HepG2 (cell line): ENCODE measurements around the gene SLIT1. TPM values are rescaled to one million over a fixed set of nuclear protein-coding genes. Genes with fewer than 3 reads are reported as not detected.

ENCODE experiments used
- ATAC-seq: fragments of 200-7000 bp; cut with Tn5 transposase; 3 replicates; pipeline ENCODE4 v1.9.1; 2020; ENCODE audit warnings: mild to moderate bottlenecking, moderate library complexity
- BruUV-seq: library from RNA; stranded (reverse); fragments of 400-500 nt; replicated peaks from 2 replicates; lab custom pipeline; 2021; lab: Mats Ljungman, UMichigan
- CTCF ChIA-PET: fragments of 300-600 bp; formaldehyde crosslinking; extraction: SDS; loops from one replicate; lab custom pipeline; 2021; ENCODE audit warnings: low total read pairs, inconsistent platforms, low intra/inter-chr PET ratio; lab: Yijun Ruan, JAX
- POLR2A ChIA-PET: fragments of 350-600 bp; sonication (Branson Sonifier 250); formaldehyde crosslinking; loops from one replicate; lab custom pipeline; 2020; ENCODE audit warnings: antibody characterized with exemption, inconsistent platforms; lab: Yijun Ruan, JAX
- DNase-seq: peaks from one replicate; pipeline ENCODE4 v3.0.0-alpha.2; 2015; ENCODE audit warnings: low spot score
- FAIRE-seq: peaks from 3 replicates; lab custom pipeline; 2011; peaks lifted over from hg19 to GRCh38; lab: Jason Lieb, UNC
- H2AFZ ChIP-seq: one replicate; pipeline ENCODE4 v1.6.1; 2011; ENCODE audit warnings: low read length, inconsistent platforms
- H3K27ac ChIP-seq: fragments of 300-600 bp; 3 replicates; pipeline ENCODE4 v1.8.0; 2011; ENCODE audit warnings: mixed run types, mild to moderate bottlenecking, mixed read lengths, low read length, inconsistent platforms; ENCODE audit not compliant: insufficient read depth; ENCODE audit errors: extremely low read length
- H3K27me3 ChIP-seq, 2 experiments: fragments of 200-600 bp in 1 of 2; 2 replicates in 1 of 2; 3 replicates in 1 of 2; pipeline versions ENCODE4 v1.6.0 to v1.8.0; 2011; ENCODE audit warnings: low read length in 2 of 2, mild to moderate bottlenecking in 2 of 2, moderate library complexity in 2 of 2, inconsistent platforms in 1 of 2; ENCODE audit not compliant: insufficient read depth in 2 of 2, control insufficient read depth in 1 of 2
- H3K36me3 ChIP-seq, 2 experiments: fragments of 200-600 bp in 1 of 2; replicated peaks in 1 of 2; 2 replicates in 1 of 2; 3 replicates in 1 of 2; pipeline versions ENCODE4 v1.5.1 to v1.8.0; 2011; ENCODE audit warnings: low read length in 2 of 2, inconsistent platforms in 1 of 2; ENCODE audit not compliant: insufficient read depth in 2 of 2, control insufficient read depth in 1 of 2
- H3K4me1 ChIP-seq: 2 replicates; pipeline ENCODE4 v1.5.1; 2012; ENCODE audit warnings: low read length, inconsistent platforms; ENCODE audit not compliant: insufficient read depth
- H3K4me2 ChIP-seq: 2 replicates; pipeline ENCODE4 v1.6.0; 2011; ENCODE audit warnings: low read depth, low read length, inconsistent platforms
- H3K4me3 ChIP-seq, 3 experiments: fragments of 200-600 bp in 1 of 3; sonication (generic), shearing (Covaris generic) in 1 of 3; replicated peaks in 1 of 3; 2 replicates each; pipeline ENCODE4 v1.5.1; 2011 to 2016; ENCODE audit warnings: low read length in 3 of 3, inconsistent platforms in 2 of 3, low read depth in 2 of 3, mild to moderate bottlenecking in 2 of 3, control low read depth in 1 of 3, mixed read lengths in 1 of 3; ENCODE audit not compliant: insufficient read depth in 1 of 3
- H3K79me2 ChIP-seq: one replicate; pipeline ENCODE4 v1.6.1; 2011; ENCODE audit warnings: low read length, inconsistent platforms; ENCODE audit not compliant: insufficient read depth
- H3K9ac ChIP-seq: 2 replicates; pipeline ENCODE4 v1.6.0; 2011; ENCODE audit warnings: mild to moderate bottlenecking, low read depth, low read length, inconsistent platforms; ENCODE audit not compliant: insufficient read depth
- H3K9me3 ChIP-seq: 2 replicates; pipeline ENCODE4 v1.5.1; 2012; ENCODE audit warnings: mild to moderate bottlenecking, low read length
- H4K20me1 ChIP-seq: 2 replicates; pipeline ENCODE4 v1.6.0; 2011; ENCODE audit warnings: inconsistent platforms, mild to moderate bottlenecking, low read length, moderate library complexity; ENCODE audit not compliant: insufficient read depth
- GPN1 ChIP-seq: sonication (generic); formaldehyde crosslinking; IDR thresholded peaks from 2 replicates; pipeline ENCODE4 v1.5.1; 2020; ENCODE audit warnings: missing genetic modification reagents, borderline replicate concordance
- HNRNPH1 ChIP-seq: fragments of 200-400 bp; formaldehyde crosslinking; optimal IDR thresholded peaks from 2 replicates; pipeline ENCODE3; 2017; ENCODE audit warnings: mild to moderate bottlenecking, low read depth, low read length
- HOXA9 ChIP-seq: sonication (generic); formaldehyde crosslinking; IDR thresholded peaks from 2 replicates; pipeline ENCODE4 v1.8.1; 2022; ENCODE audit warnings: missing genetic modification reagents, mild to moderate bottlenecking, moderate library complexity, borderline replicate concordance
- ISX ChIP-seq: sonication (generic); formaldehyde crosslinking; conservative IDR thresholded peaks from 2 replicates; pipeline ENCODE4 v1.5.0; 2020; ENCODE audit warnings: missing genetic modification reagents
- KDM2A ChIP-seq: sonication (generic); formaldehyde crosslinking; IDR thresholded peaks from 2 replicates; pipeline ENCODE4 v1.4.0; 2020; ENCODE audit warnings: low read depth, missing genetic modification reagents, borderline replicate concordance
- KLF6 ChIP-seq: IDR thresholded peaks from 2 replicates; pipeline ENCODE4 v1.8.0; 2016; ENCODE audit warnings: missing biosample characterization, missing genetic modification reagents
- MXI1 ChIP-seq: IDR thresholded peaks from 3 replicates; pipeline ENCODE4 v1.6.1; 2012; ENCODE audit warnings: low read depth, low read length, inconsistent platforms, borderline replicate concordance
- NFE2L2 ChIP-seq: fragments of 150-350 bp; IDR thresholded peaks from 2 replicates; pipeline ENCODE4 v1.6.1; 2014; ENCODE audit warnings: low read length
- RBM22 ChIP-seq: fragments of 200-400 bp; formaldehyde crosslinking; optimal IDR thresholded peaks from 2 replicates; pipeline ENCODE3; 2017; ENCODE audit warnings: mild to moderate bottlenecking, low read length, moderate library complexity
- SIN3A ChIP-seq: IDR thresholded peaks from 2 replicates; pipeline ENCODE4 v1.6.1; 2011; ENCODE audit warnings: low read depth, mild to moderate bottlenecking, control low read depth, low read length, borderline replicate concordance
- STAG1 ChIP-seq: sonication (generic); formaldehyde crosslinking; IDR thresholded peaks from 2 replicates; pipeline ENCODE4 v1.4.0; 2020; ENCODE audit warnings: missing genetic modification reagents
- ZFAT ChIP-seq: sonication (generic); formaldehyde crosslinking; conservative IDR thresholded peaks from 2 replicates; pipeline ENCODE4 v1.8.1; 2023; ENCODE audit warnings: missing genetic modification reagents, inconsistent platforms
- ZNF33B ChIP-seq: sonication (generic); formaldehyde crosslinking; IDR thresholded peaks from 2 replicates; pipeline ENCODE4 v1.5.1; 2020; ENCODE audit warnings: mild to moderate bottlenecking, missing genetic modification reagents
- ZNF709 ChIP-seq: sonication (generic); formaldehyde crosslinking; IDR thresholded peaks from 2 replicates; pipeline ENCODE4 v1.5.0; 2020; ENCODE audit warnings: mild to moderate bottlenecking, missing genetic modification reagents
- ZNF761 ChIP-seq: sonication (generic); formaldehyde crosslinking; conservative IDR thresholded peaks from 2 replicates; pipeline ENCODE4 v1.4.0; 2020; ENCODE audit warnings: mild to moderate bottlenecking, missing genetic modification reagents
- ZNF773 ChIP-seq: sonication (generic); formaldehyde crosslinking; IDR thresholded peaks from 2 replicates; pipeline ENCODE4 v1.4.0; 2020; ENCODE audit warnings: missing genetic modification reagents, borderline replicate concordance
- WGBS: methylation state at CpG from one replicate; pipeline ENCODE4 v1.1.6; 2017; ENCODE audit warnings: low lambda C conversion rate; 5-methylcytosine and 5-hydroxymethylcytosine counted together
- in situ Hi-C: cut with HindIII; loops from 2 replicates; pipeline ENCODE4 v1.10.0; 2017; ENCODE audit warnings: low pct_unique_long_range_greater_than_20kb; ENCODE audit not compliant: extremely low pct_ligation_motif_present
- intact Hi-C: fragments of 100-400 bp; cut with micrococcal nuclease; formaldehyde crosslinking; loops from one replicate; pipeline ENCODE4 v1.10.0; 2022; ENCODE audit not compliant: unreplicated experiment
- polyA plus RNA-seq, 8 experiments: library from polyadenylated mRNA; depleted of rRNA in 3 of 8; stranded (reverse) in 7 of 8; unstranded in 1 of 8; fragments of >200 nt; fragmentation: Illumina TruSeq in 4 of 8; extraction: Trizol in 4 of 8; gene quantifications; 2 replicates each; pipeline versions ENCODE4 v1.2.1 to v1.2.3, GENCODE V29; 2011 to 2016; ENCODE audit warnings: low read depth in 4 of 8, missing spikeins in 1 of 8, mixed read lengths in 1 of 8; ENCODE audit not compliant: insufficient read depth in 1 of 8
- total RNA-seq, 5 experiments: library from RNA; depleted of rRNA; stranded (reverse); fragments of >200 nt; fragmentation: Illumina TruSeq; extraction: Trizol; gene quantifications; 2 replicates each; pipeline ENCODE4 v1.2.3, GENCODE V29; 2016; ENCODE audit warnings: low read depth in 1 of 5
- TF ChIP-seq, protein P1 (sequence below): sonication (generic); formaldehyde crosslinking; IDR thresholded peaks from 2 replicates; pipeline ENCODE4 v1.5.0; 2020; ENCODE audit warnings: mild to moderate bottlenecking, missing genetic modification reagents, moderate library complexity

Gene SLIT1
- total and polyA plus RNA-seq, 2 of the 13 experiments (the other 11 are each of a cell fraction or from before 2014, with no cell fraction given): 0.09 to 0.33 TPM

DNA sequence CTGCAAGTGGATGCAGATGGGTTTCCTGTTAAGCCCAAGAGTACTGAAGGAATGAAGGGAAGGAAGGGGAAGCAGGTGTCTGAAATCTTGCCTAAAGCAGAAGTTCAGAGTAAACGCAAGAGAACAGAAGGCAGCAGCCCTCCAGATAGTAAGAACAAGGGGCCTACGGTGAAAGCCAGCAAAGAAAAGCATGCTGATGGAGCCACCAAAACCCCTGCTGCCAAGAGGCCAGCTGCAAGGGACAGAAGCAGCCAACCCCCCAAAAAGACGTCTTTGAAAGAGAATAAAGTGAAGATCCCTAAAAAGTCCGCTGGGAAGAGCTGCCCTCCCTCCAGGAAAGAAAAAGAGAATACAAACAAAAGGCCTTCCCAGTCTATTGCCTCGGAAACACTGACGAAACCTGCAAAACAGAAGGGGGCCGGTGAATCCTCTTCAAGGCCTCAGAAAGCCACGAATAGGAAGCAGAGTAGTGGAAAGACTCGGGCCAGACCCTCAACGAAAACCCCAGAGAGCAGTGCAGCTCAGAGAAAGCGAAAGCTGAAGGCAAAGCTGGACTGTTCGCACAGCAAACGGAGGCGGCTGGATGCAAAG lies 201.1 kb downstream of the SLIT1 start (continued):
- TF ChIP-seq KDM2A (CRISPR knock-in tag) (no peak), ISX (CRISPR knock-in tag) (no peak), NFE2L2 (no peak), ZNF33B (no peak), HOXA9 (CRISPR knock-in tag) (no peak), KLF6 (no peak), ZNF709 (no peak), SIN3A (no peak)

DNA sequence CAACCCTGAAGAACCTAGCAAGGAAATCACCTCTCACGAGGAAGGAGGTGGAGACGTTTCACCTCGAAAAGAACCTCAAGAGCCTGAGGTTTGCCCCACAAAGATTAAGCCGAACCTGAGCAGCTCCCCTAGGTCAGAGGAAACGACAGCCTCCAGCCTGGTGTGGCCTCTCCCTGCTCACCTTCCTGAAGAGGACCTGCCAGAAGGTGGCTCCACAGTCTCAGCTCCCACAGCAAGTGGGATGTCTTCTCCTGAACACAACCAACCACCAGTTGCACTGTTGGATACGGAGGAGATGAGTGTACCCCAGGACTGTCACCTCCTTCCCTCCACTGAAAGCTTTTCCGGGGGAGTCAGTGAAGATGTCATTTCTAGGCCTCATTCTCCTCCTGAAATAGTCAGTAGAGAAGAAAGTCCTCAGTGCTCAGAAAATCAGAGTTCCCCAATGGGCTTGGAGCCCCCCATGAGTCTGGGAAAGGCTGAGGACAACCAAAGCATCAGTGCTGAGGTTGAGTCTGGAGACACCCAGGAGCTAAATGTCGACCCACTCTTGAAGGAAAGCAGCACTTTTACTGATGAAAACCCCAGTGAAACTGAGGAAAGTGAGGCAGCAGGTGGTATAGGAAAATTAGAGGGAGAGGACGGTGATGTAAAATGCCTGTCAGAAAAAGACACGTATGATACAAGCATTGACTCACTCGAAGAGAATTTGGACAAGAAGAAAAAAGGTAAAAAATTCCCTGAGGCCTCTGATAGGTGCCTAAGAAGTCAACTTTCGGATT lies 203.4 kb downstream of the SLIT1 start:
- Histone ChIP-seq H3K9me3 (no peaks in the 10 kb centered on the region), H4K20me1 (no peaks in the 10 kb centered on the region), H3K27me3 (no peaks in the 10 kb centered on the region), H3K4me2 (no peak overlapping the region), H3K4me3 (no peak overlapping the region), H3K79me2 (no peaks in the 10 kb centered on the region), H3K9ac (no peak overlapping the region), H3K4me1 (no peaks in the 10 kb centered on the region), H3K36me3 (peaks cover 11 to 27% of the 10 kb centered on the region in 2 experiments; a peak in 4 of 5 replicates), H3K27ac (no peak overlapping the region), H2AFZ (no peak overlapping the region)
- TF ChIP-seq ZNF773 (CRISPR knock-in tag) (no peak), ZNF761 (no peak), ZFAT (no peak), MXI1 (no peak), GPN1 (CRISPR knock-in tag) (no peak), RBM22 (peak; percentile 38), HNRNPH1 (no peak), STAG1 (CRISPR knock-in tag) (peak; percentile 44)
- TF ChIP-seq, protein P1, sequence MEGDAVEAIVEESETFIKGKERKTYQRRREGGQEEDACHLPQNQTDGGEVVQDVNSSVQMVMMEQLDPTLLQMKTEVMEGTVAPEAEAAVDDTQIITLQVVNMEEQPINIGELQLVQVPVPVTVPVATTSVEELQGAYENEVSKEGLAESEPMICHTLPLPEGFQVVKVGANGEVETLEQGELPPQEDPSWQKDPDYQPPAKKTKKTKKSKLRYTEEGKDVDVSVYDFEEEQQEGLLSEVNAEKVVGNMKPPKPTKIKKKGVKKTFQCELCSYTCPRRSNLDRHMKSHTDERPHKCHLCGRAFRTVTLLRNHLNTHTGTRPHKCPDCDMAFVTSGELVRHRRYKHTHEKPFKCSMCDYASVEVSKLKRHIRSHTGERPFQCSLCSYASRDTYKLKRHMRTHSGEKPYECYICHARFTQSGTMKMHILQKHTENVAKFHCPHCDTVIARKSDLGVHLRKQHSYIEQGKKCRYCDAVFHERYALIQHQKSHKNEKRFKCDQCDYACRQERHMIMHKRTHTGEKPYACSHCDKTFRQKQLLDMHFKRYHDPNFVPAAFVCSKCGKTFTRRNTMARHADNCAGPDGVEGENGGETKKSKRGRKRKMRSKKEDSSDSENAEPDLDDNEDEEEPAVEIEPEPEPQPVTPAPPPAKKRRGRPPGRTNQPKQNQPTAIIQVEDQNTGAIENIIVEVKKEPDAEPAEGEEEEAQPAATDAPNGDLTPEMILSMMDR (CRISPR knock-in tag): peak; percentile 41
- 96% methylated on average over 11 of the region's 12 CpGs for WGBS
- in situ Hi-C loops (no loop called here), intact Hi-C loops (loop anchor here (1.0 kb wide), 1 partner anchor 43 kb away; no protein-coding TSS in a partner anchor)
- no peak for DNase-seq
- ChIA-PET CTCF (no interaction called here), POLR2A (no interaction called here)
- ATAC-seq: peak; percentile 61
- no TSS peak for BruUV-seq
- no peak for FAIRE-seq
